Measurements from ENCODE around the gene IGSF8. TPM values are rescaled to one million over a fixed set of nuclear protein-coding genes. Genes with fewer than 3 reads are reported as not detected.

The IGSF8 gene
- total and polyA plus RNA-seq, 2 donors (not counting 3 experiments of a cell fraction or from before 2014, with no cell fraction given) = 9.5 to 17.5 TPM

- no peak overlapping the region for H2AFZ ChIP-seq (ENCODE audit: low read depth, low read length)
- intact Hi-C loops (cut with micrococcal nuclease) = no loop called here
- H3K9ac ChIP-seq (replicated peaks; ENCODE audit: extremely low read depth, insufficient read depth, low read length) = no peak overlapping the region
- ChIA-PET CTCF (interaction anchor here (1.1 kb wide), 1 partner anchor 12 kb away, joined by 3 read pairs; no protein-coding TSS in a partner anchor), POLR2A (no interaction called here)
- H3K9me3 ChIP-seq (replicated peaks; ENCODE audit: control insufficient read depth, insufficient read depth, low read length) = no peaks in the 10 kb centered on the region
- H3K4me3 ChIP-seq (replicated peaks in 1 of 3; ENCODE audit: insufficient read depth in 1 of 3, low read depth in 1 of 3, low read length in 3 of 3) = no peak overlapping the region
- DNase-seq (ENCODE audit: low read depth, low spot score) (no peak), FAIRE-seq (no peak)
- no peaks in the 10 kb centered on the region for H3K79me2 ChIP-seq (ENCODE audit: control insufficient read depth, insufficient read depth, low read length)
- H3K9me1 ChIP-seq (replicated peaks; ENCODE audit: control insufficient read depth, extremely low read depth, insufficient read depth, low read length) = no peaks in the 10 kb centered on the region
- no peaks in the 10 kb centered on the region for H4K20me1 ChIP-seq (replicated peaks; ENCODE audit: control insufficient read depth, extremely low read depth, insufficient read depth, low read length)
- BruUV-seq (replicated peaks) = no TSS peak
- no peaks in the 10 kb centered on the region for H3K4me1 ChIP-seq (ENCODE audit: control insufficient read depth, extremely low read depth, insufficient read depth, low read length)
- no peaks in the 10 kb centered on the region for H3K27me3 ChIP-seq (ENCODE audit: control insufficient read depth in 2 of 2, insufficient read depth in 2 of 2, low read length in 2 of 2)
- H3K27ac ChIP-seq (ENCODE audit: insufficient read depth, low read depth, low read length) = no peak overlapping the region
- dilution Hi-C loops (cut with MboI; ENCODE audit: extremely low pct_ligation_motif_present, low sequenced_read_pairs) = no loop called here
- H3K36me3 ChIP-seq (ENCODE audit: control insufficient read depth in 2 of 2, extremely low read depth in 1 of 2, insufficient read depth in 2 of 2, low read length in 2 of 2) = no peaks in the 10 kb centered on the region
- no peak overlapping the region for H3K4me2 ChIP-seq (ENCODE audit: insufficient read depth, low read length)
- TF ChIP-seq MAX (IDR thresholded peaks at IDR 0.05; ENCODE audit: insufficient read depth, insufficient read length) (no peak), GATA2 (IDR thresholded peaks at IDR 0.05; ENCODE audit: insufficient read depth, insufficient read length, low read depth, low read length) (no peak), MYC (IDR thresholded peaks at IDR 0.05; ENCODE audit: low read depth, low read length) (no peak), POLR2AphosphoS5 (IDR thresholded peaks at IDR 0.05; ENCODE audit: insufficient read depth, low read depth, low read length) (no peak), FOS (IDR thresholded peaks at IDR 0.05; ENCODE audit: borderline replicate concordance, insufficient read depth, low read length) (no peak), JUN (IDR thresholded peaks at IDR 0.05; ENCODE audit: borderline replicate concordance, insufficient read depth, insufficient read length, low read depth) (no peak), EZH2 (IDR thresholded peaks at IDR 0.05; ENCODE audit: borderline replicate concordance, low read depth, low read length, severe bottlenecking) (no peak), POLR2A (IDR thresholded peaks at IDR 0.05; ENCODE audit: low read depth, low read length) (no peak)
- TF ChIP-seq, protein P1, sequence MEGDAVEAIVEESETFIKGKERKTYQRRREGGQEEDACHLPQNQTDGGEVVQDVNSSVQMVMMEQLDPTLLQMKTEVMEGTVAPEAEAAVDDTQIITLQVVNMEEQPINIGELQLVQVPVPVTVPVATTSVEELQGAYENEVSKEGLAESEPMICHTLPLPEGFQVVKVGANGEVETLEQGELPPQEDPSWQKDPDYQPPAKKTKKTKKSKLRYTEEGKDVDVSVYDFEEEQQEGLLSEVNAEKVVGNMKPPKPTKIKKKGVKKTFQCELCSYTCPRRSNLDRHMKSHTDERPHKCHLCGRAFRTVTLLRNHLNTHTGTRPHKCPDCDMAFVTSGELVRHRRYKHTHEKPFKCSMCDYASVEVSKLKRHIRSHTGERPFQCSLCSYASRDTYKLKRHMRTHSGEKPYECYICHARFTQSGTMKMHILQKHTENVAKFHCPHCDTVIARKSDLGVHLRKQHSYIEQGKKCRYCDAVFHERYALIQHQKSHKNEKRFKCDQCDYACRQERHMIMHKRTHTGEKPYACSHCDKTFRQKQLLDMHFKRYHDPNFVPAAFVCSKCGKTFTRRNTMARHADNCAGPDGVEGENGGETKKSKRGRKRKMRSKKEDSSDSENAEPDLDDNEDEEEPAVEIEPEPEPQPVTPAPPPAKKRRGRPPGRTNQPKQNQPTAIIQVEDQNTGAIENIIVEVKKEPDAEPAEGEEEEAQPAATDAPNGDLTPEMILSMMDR (IDR thresholded peaks at IDR 0.05; ENCODE audit: extremely low read depth in 1 of 2, insufficient read depth in 1 of 2, low read depth in 1 of 2, low read length in 2 of 2) = no peak
Measured at GRCh38 chr1:160129558-160129957, 31.1 kb upstream of the IGSF8 start.
